NT2/D1 (cell line): ENCODE data around the gene CTIF.
A peak's percentile ranks its signal among the peaks of the same experiment; 100 is the strongest.

Experiments
- DNase-seq: peaks from one replicate; pipeline ENCODE4 v3.0.0-alpha.2; 2011; ENCODE audit warnings: low read depth, low spot score
- H3K27me3 ChIP-seq: 2 replicates; pipeline ENCODE4 v1.6.0; 2011; ENCODE audit warnings: mild to moderate bottlenecking; ENCODE audit not compliant: insufficient read length, insufficient read depth
- H3K36me3 ChIP-seq: 2 replicates; pipeline ENCODE4 v1.6.1; 2011; ENCODE audit warnings: mild to moderate bottlenecking, low read length, mixed read lengths; ENCODE audit not compliant: insufficient read depth, insufficient read length
- H3K4me1 ChIP-seq: 2 replicates; pipeline ENCODE4 v1.5.1; 2011; ENCODE audit not compliant: insufficient read depth, insufficient read length
- H3K4me3 ChIP-seq: 2 replicates; pipeline ENCODE4 v1.5.1; 2011; ENCODE audit warnings: low read depth; ENCODE audit not compliant: insufficient read length
- H3K9ac ChIP-seq: 2 replicates; pipeline ENCODE4 v1.6.0; 2011; ENCODE audit warnings: low read depth; ENCODE audit not compliant: insufficient read length
- H3K9me3 ChIP-seq: 2 replicates; pipeline ENCODE4 v1.5.1; 2011; ENCODE audit warnings: mild to moderate bottlenecking, low read length; ENCODE audit not compliant: insufficient read depth
- SUZ12 ChIP-seq: IDR thresholded peaks from 2 replicates; pipeline ENCODE4 v1.6.1; 2011; ENCODE audit not compliant: insufficient read length, insufficient read depth; ENCODE audit errors: extremely low read depth
- YY1 ChIP-seq: IDR thresholded peaks from 2 replicates; pipeline ENCODE4 v1.6.1; 2011; ENCODE audit not compliant: insufficient read length, insufficient read depth
- ZNF274 ChIP-seq: IDR thresholded peaks from 2 replicates; pipeline ENCODE4 v1.6.1; 2011; ENCODE audit warnings: mild to moderate bottlenecking, low read depth, low read length

The CTIF gene

DNA sequence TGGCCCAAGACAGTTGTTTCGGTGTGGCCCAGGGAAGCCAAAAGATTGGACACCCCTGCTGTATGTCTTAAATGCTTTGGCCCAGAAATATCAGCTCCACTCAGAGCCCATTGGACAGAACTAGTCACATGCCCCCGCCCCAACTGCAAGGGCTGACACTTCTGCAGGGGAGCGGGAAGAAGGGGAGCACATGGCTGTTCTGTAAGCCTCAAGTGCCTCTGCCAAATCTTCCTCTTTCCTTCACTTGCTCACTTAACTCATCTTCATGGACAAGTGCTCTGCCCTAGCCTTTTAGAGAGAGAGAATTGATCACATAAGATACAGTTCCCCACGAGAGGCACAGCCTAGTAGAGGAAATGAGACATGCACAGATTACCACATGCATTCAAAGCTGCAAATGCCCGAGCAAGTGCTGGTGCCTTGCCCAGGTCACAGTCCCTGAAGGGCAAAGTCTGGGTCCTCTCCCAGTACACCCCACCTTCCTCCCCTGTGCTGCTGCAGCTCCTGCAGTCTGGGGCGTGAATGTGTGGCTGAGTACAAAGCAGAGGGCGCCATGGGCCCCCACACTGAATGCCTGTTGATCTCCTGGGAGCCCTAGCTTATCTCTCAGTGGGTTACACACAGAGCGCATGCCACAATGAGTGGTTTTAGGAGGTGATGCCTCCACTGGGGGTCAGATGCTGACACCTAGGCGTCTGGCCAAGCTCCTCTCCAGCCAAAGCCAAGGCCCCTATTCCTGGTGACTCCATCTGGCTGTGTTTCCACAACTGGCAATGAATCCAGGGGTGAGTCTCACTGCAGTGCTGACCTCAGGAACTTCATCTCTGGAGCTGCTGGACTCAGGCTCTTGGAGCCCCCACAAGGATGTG lies 135.3 kb downstream of the CTIF start:
- Histone ChIP-seq H3K27me3 (no peaks in the 10 kb centered on the region), H3K9ac (no peak overlapping the region), H3K36me3 (peaks cover 30% of the 10 kb centered on the region), H3K9me3 (peaks cover 17% of the 10 kb centered on the region), H3K4me3 (no peak overlapping the region), H3K4me1 (peaks cover 4% of the 10 kb centered on the region)
- TF ChIP-seq ZNF274 (no peak), SUZ12 (no peak), YY1 (no peak)
- no peak for DNase-seq

DNA sequence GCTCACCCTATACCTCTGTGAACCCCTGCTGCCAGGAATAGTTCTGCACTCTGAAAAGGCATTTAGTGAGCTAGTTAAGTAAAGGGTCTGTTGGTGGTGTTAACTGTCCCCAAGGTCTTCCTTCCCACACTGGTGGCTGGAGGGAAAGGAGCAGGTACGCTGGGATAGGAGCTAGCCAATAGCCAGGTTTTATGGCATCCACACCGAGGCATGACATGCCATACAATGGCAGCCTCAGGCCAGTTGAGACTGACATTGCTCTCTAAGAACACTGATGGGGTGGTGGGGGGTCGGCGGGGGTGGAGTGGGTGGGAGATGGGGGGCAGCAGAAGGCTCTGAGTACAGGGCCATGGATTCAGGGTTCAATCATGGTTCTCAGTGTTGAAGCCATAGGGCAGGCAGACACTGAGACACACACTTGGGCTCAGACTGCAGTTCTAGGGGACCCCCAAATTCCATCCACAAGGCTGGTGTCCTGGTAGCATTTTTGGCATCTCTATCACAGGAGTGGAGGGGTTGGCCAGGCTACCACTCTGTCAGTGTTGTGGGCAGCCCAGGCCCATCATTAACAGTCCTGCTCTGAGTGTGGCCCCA lies 136.0 kb downstream of the CTIF start:
- peaks cover 17% of the 10 kb centered on the region for H3K9me3 ChIP-seq
- H3K4me1 ChIP-seq = peaks cover 4% of the 10 kb centered on the region
- no peak overlapping the region for H3K9ac ChIP-seq
- no peak overlapping the region for H3K4me3 ChIP-seq
- TF ChIP-seq ZNF274 (no peak), YY1 (no peak), SUZ12 (no peak)
- peaks cover 30% of the 10 kb centered on the region for H3K36me3 ChIP-seq
- no peaks in the 10 kb centered on the region for H3K27me3 ChIP-seq
- no peak for DNase-seq

DNA sequence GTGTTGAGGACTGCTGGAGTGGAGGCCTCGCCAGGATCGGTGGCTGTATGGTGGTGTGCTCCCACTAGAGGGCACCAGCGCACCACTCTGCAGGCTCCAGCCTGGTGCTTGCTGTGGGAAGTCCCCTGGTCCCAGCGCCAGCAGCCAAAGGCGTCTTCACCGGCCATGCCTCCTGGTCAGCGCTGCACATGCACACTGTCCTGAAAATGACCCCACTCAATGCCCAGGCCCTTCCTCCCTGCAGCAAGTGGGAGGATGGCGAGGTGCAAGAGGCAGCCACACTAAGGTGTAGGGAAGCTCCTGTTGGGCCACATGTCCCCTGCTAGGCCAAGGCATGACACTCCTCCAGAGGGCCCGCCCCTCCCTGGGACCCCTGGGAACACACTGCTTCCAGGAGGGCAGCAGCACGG lies 136.5 kb downstream of the CTIF start:
- Histone ChIP-seq H3K36me3 (peaks cover 25% of the 10 kb centered on the region), H3K9ac (no peak overlapping the region), H3K4me1 (peaks cover 4% of the 10 kb centered on the region), H3K27me3 (no peaks in the 10 kb centered on the region), H3K4me3 (no peak overlapping the region), H3K9me3 (peaks cover 14% of the 10 kb centered on the region)
- DNase-seq = peak; percentile 68
- no peak for TF ChIP-seq ZNF274
- TF ChIP-seq YY1 = no peak
- no peak for TF ChIP-seq SUZ12

DNA sequence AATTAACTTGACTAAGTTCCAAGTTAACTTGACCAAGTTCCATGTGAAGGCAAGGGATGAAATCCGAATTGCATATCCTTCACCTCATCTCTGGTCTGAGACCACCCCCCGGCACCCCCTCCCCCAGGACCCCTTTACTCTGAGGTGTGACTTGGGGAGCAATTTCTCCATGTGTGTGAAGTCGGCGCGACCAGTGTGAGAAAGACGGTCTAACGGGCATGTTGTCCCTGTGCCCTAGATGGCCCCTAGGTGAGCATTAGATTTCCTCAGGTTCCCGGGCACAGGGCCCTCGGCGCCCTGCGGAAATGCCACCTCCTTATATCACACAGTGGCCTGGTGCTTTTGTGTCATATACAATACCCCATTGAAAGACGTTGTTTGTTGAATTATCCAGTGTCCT lies 137.1 kb downstream of the CTIF start:
- H3K4me1 ChIP-seq = peaks cover 8% of the 10 kb centered on the region
- H3K9ac ChIP-seq = no peak overlapping the region
- H3K36me3 ChIP-seq = peaks cover 19% of the 10 kb centered on the region
- TF ChIP-seq SUZ12 (no peak), ZNF274 (no peak), YY1 (no peak)
- peaks cover 8% of the 10 kb centered on the region for H3K9me3 ChIP-seq
- H3K27me3 ChIP-seq = no peaks in the 10 kb centered on the region
- no peak for DNase-seq
- H3K4me3 ChIP-seq = no peak overlapping the region

DNA sequence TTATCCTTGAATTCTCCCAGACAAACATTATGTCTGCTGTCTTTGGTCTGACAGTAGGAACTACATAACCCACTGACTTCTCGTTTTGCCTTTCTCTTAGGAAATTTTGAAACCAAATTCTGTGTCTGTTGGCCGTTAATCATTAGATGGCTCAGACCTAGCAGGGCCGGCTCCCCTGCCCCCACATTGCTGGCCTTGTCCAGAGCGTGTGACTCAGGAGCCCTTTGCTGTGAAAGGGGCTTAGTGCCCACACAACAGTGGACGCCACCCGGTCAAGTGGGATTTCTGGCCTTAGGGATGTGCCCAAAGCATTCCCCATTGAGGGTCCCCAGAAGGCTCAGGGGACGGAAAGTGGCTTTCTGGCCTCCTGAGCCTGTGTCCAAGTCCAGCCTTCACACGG lies 137.5 kb downstream of the CTIF start:
- H3K4me1 ChIP-seq = peaks cover 8% of the 10 kb centered on the region
- H3K36me3 ChIP-seq = peaks cover 17% of the 10 kb centered on the region
- no peak for DNase-seq

DNA sequence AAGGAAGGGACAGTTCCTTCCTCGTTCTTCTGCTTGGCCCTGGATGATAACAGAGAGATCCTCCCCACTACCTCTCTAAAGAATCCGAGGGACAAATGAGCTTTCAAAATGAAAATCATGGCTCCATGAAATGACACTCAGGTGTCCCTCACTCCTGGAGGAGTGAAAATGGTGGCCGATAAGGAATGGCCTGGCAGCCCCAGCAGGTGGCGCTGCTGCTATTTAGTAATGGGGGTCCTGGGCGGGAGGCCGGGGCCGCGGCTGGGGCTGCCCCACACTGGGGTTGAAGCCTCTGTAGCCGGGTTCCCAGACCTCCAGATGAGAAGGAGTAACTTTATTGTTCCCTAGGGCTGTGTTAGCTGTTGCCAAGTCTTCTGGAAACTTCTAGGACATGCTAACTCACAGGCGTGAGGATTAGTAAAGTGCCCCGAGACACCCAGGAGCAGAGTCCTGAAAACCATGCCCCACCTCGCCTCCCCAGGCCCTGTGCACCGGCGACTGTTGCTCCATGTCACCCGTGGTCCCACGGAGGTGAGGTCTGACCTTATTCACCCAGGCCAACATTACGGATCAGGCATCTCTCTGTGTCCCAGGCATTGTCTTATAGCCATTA lies 138.0 kb downstream of the CTIF start:
- TF ChIP-seq YY1 (no peak), SUZ12 (no peak), ZNF274 (no peak)
- Histone ChIP-seq H3K4me1 (peaks cover 8% of the 10 kb centered on the region), H3K4me3 (no peak overlapping the region), H3K9me3 (no peaks in the 10 kb centered on the region), H3K9ac (no peak overlapping the region), H3K36me3 (peaks cover 17% of the 10 kb centered on the region), H3K27me3 (no peaks in the 10 kb centered on the region)
- peak; percentile 30 for DNase-seq

More for the DNA sequence above, 137.5 kb downstream of the CTIF start:
- TF ChIP-seq ZNF274 = no peak
- no peak for TF ChIP-seq YY1
- TF ChIP-seq SUZ12 = no peak
- Histone ChIP-seq H3K9me3 (peaks cover 4% of the 10 kb centered on the region), H3K9ac (no peak overlapping the region), H3K4me3 (no peak overlapping the region), H3K27me3 (no peaks in the 10 kb centered on the region)

DNA sequence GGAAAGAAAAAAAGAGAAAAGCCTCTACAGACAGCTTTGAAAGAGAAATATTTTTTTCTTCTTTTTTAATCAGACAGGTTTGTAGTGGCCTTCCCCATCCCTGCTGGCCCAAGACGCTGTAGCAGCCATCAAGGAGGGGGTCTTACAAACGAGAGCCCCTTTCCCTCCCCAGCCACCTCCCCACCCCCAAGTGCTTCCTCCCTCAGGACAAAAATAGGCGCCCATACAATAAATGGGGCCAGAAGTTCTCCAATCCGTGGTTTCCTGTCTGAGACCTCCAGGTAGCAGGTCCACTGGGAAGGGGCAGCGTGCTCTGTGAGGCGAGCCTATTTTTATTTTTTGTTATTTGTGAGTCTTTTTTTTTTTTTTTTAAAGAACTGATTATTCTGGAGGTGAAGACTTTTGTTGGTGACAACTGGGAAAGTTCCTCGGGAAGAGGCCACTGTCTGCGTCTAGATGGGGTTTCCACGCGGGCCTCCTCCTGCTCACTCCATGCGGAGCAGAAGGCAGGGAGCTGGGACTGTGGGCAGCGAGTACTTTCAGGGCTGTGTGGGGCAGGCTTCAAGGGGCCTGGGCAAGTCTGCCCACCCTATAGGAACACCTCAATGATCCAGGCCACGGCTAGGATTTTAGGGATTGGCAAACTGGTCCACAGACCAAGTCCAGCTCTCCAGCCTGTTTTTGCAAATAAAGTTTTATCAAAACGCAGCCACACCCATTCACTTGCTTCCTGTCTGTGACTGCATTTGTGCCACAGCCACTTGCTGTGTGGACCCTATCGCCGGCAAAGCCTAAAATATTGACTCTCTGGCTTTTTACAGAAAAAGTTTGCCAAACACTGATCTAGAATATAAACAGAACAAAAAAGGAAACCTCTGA lies 139.6 kb downstream of the CTIF start:
- peaks cover 8% of the 10 kb centered on the region for H3K4me1 ChIP-seq

More for the DNA sequence above, 139.6 kb downstream of the CTIF start:
- Histone ChIP-seq H3K4me3 (no peak overlapping the region), H3K27me3 (no peaks in the 10 kb centered on the region), H3K9ac (no peak overlapping the region), H3K9me3 (no peaks in the 10 kb centered on the region), H3K36me3 (peaks cover 16% of the 10 kb centered on the region)
- no peak for TF ChIP-seq SUZ12
- no peak for TF ChIP-seq ZNF274
- TF ChIP-seq YY1 = no peak
- DNase-seq = no peak
